ENCODE measurements around the gene ZSCAN4.
A peak's percentile ranks its signal among the peaks of the same experiment; 100 is the strongest.

The ZSCAN4 gene

GRCh38 chr19:57668635-57669034 lies at the start of gene ZSCAN4:
TSS of gene ZSCAN4 (plus strand) at chr19:57668935. CDS start at chr19:57676146, 7,211 bp downstream.
- no peak for DNase-seq (ENCODE audit: low spot score)

DNA sequence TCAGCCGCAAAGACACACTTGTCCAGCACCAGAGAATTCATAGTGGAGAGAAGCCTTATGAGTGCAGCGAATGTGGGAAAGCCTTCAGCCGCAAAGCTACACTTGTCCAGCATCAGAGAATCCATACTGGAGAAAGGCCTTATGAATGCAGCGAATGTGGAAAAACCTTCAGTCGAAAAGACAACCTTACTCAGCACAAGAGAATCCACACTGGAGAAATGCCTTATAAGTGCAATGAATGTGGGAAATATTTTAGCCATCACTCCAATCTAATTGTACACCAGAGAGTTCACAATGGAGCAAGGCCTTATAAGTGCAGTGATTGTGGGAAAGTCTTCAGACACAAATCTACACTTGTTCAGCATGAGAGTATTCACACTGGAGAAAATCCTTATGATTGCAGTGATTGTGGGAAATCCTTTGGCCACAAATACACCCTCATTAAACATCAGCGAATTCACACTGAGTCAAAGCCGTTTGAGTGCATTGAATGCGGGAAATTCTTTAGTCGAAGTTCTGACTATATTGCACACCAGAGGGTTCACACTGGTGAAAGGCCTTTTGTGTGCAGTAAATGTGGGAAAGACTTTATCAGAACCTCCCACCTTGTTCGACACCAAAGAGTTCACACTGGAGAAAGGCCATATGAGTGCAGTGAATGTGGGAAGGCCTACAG lies 47.9 kb upstream of the ZSCAN4 start:
- DNase-seq (ENCODE audit: low spot score), result no peak

- DNase-seq (ENCODE audit: low spot score), result no peak
Measured at GRCh38 chr19:57623091-57623490, 45.6 kb upstream of the ZSCAN4 start.

GRCh38 chr19:57632987-57633831 lies 35.5 kb upstream of the ZSCAN4 start, which contains the start of gene ZNF211:
TSS of gene ZNF211 (plus strand) at chr19:57633168. CDS start at chr19:57633347, 179 bp downstream.
- DNase-seq (ENCODE audit: low spot score), result peak; percentile 96

DNA sequence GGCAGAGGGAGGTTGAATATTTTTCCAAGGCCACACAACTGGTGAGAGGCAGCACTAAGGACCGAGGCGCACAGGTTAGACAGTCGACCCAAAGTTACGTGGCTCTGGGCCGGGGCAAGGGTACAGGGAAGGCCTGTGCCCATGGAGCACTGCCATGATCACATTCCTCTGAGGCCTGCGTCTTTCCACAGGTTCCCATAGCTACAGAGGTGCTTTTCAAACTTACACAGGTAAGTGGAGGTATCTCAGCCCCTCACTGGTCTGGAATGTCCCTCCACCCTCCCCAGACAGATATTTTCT lies 35.0 kb upstream of the ZSCAN4 start:
- no peak for DNase-seq (ENCODE audit: low spot score)

- DNase-seq (ENCODE audit: low spot score), result no peak
Measured at GRCh38 chr19:57637379-57637778, 31.4 kb upstream of the ZSCAN4 start.

GRCh38 chr19:57641715-57642234 lies 27.0 kb upstream of the ZSCAN4 start:
- DNase-seq (ENCODE audit: low spot score), result no peak

DNA sequence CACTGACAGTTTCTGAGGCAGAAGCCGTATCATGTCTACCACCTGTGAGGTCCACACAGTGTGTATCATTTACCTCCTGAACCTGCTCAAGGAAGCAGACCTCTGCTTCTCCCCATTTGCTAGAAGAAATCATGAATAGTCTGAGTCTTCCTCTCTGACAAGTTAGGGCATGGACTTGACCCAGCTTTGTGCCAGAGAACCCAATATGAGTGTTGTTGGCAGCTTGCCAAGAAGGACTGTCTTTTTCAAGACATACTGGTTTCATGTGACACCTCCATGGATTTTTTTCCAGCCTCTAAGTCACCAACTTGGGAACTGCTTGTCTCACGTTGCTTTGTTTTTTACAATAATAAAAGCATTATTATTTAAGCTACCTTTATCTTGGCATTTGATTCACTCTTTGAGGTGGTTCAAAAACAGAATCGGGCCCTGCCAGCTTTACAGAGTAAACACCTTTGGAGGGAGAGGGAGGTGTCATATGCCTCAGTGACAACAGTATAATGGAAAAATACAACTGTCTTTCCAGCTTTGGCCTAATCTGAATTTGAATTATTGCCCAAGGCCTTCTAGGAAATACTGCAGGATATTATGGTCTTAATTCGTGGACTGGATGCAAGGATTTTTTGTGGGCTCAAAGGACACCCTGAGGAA lies 26.2 kb upstream of the ZSCAN4 start:
- DNase-seq (ENCODE audit: low spot score), result no peak

DNA sequence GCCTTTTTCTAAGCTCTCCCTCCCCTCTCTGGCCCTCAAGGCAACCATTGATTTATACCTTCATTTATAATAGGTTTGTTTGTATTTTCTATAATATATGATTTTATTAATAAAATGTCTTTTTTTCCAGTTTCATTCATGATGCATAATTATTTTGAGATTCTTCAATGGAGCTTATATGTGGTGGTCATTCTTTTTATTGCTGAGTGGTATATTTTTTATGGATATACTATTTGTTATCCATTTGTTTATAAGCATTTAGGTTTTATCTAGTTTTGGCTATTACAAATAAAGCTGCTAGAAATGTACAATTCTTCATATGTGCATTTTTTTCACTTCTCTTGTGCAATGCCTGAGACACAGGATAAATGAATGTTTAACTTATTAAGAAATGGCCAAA lies 25.0 kb upstream of the ZSCAN4 start:
- DNase-seq (ENCODE audit: low spot score), result no peak

DNA sequence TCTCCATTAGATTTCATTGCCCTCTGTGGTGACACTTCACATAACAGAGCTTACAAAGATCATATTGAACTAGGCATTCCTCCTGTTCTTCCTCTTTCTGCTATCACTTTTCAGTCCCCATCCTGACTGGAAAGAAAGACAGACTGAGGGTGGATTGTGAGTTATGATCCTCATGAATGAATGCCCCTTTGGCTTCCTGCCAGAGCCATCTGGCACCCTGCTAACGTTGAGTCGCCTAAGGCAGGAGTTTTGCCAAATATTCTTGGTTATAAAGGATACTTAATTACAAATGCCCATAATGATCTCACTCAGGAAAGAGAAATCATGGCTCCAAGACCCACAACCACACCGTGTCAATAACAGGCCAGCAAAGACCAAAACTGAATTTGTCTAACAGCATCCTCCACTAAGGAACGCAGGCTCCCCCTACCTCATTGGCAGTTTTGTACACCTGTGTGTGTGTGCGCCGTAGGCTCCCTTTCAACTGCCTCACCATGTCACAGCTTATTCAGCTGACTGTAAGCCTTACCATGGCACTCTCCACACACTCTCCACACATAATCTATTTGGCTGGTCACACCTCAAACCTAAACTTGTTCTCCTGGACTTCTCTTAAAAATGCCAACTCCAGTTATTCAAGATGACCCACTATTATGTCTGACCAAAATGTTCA lies 20.3 kb upstream of the ZSCAN4 start:
- no peak for DNase-seq (ENCODE audit: low spot score)

- DNase-seq (ENCODE audit: low spot score), result peak; percentile 38
Measured at GRCh38 chr19:57651654-57651996, 17.1 kb upstream of the ZSCAN4 start.

DNA sequence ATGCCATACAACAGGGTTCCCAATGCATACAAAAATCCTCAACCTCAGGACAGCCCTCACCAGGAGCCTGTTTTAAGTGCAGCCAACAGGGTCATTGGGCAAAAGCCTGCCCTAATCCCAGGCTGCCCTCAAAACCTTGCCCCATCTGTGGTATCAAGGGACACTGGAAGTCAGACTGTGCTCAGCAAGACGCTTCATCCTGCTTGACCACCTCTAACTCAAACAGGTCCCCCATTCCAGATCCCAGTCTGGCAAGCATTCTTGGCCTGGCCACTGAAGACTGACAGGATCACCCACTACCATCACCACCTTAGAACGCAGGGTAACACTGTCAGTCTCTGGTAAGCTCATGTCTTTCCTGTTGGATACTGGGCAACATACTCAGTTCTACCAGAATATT lies 15.0 kb upstream of the ZSCAN4 start:
- DNase-seq (ENCODE audit: low spot score), result no peak

DNA sequence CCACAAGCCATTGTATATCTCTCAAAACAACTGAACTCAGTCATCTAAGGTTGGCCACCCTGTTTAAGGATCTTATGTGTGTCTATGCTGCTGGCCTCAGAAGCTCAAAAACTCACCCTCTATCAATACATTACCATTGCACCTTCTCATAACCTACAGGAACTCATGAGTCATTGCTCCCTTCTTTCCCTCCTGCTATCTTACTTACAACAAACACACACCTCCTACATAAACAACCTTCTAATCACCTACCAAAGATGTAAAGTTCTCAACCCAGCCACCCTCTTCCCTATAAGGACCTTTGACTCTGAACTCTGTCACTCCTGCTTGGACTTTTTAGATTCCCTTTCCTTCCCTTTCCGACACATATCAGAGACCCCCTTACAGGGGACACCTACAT lies 13.3 kb upstream of the ZSCAN4 start:
- no peak for DNase-seq (ENCODE audit: low spot score)

DNA sequence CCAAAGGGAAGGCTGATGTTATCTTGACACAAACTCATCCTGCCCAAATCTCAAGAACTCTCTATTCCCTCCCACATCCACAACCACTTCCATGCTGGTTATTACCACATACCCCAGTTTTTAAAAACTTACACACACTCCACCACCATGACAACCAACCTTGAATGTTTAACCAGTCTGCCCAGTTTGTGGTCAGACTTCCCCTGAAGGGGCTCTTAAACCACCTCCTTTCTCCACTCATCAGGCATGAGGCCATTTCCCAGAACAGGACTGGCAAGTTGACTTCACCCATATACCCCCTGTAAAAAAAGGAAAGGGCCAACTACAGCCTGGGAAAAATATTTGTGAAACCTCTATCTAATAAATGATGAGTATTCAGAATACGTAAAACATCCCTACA lies 12.4 kb upstream of the ZSCAN4 start:
- DNase-seq (ENCODE audit: low spot score), result no peak

DNA sequence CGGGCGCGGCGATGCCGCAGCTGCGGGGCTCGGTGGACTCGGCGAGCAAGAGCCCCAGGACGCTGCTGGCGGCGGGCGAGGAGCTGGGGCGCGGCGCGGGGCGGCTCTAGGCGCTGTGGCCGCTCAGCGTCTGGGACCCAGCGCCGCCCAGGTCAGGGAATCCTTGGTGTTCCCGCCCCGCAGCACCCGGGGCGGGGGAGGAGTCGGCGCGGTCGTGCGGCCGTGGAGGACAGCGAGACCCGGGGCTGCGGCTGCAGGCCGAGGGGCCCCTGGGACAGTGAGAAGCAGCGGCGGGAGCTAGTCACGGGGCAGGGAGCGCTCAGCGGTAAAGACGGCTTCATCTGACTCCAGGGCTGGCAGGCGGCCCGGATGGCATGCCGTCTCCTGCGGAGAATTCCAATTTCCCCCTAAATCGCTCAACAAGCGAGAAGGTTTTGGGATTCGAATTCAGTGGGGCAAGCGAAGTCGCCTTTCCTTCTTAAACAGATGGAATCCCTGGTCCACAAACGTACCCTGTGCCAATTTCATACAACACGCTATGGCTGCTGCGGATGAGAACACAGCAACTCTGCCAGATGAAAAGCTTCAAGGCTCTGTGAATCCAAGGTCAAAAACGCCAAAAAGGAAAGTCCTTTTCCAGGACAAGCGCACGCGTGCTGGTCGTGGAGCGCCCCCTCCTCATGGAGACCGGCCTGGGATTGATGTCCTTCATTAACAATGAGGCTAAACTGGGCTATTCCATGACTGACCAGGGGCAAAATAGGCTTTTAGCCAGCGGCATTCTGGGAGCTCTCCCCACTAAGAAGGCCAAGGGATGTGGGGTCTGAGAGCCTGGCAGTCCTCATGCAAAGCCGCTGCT lies 4.2 kb upstream of the ZSCAN4 start:
- DNase-seq (ENCODE audit: low spot score), result peak; percentile 79

GRCh38 chr19:57665261-57665806 lies 3.4 kb upstream of the ZSCAN4 start:
- no peak for DNase-seq (ENCODE audit: low spot score)

GRCh38 chr19:57667228-57667627 lies 1.5 kb upstream of the ZSCAN4 start:
- DNase-seq (ENCODE audit: low spot score), result peak; percentile 24

GRCh38 chr19:57671124-57671895 lies 2.6 kb downstream of the ZSCAN4 start:
- no peak for DNase-seq (ENCODE audit: low spot score)

DNA sequence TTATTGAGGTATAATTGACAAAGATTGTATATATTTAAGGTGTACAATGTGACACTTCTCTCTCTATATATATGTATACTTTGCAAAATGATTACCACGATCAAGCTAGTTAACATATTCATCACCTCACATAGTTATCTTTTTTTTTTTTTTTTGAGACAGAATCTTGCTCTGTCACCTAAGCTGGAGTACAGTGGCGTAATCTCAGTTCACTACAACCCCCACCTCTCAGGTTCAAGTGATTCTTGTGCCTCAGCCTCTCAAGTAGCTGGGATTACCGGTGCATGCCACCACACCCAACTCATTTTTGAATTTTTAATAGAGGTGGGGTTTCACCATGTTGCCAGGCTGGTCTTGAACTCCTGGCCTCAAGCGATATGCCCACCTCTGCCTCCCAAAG lies 3.7 kb downstream of the ZSCAN4 start:
- DNase-seq (ENCODE audit: low spot score), result no peak

DNA sequence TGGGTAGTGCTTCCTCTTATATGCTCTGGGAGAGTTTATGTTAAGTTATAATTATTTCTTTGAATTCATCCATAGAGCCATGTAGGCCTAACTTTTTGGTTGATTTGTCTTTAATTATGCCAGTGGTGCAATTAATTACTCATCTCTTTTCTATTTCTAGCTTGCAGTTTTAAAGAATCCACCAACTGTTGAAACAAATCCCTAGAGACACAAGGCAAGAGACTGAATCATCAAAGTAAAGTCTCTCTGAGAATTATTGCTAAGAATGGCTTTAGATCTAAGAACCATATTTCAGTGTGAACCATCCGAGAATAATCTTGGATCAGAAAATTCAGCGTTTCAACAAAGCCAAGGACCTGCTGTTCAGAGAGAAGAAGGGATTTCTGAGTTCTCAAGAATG lies 7.1 kb downstream of the ZSCAN4 start:
- DNase-seq (ENCODE audit: low spot score), result no peak
